Panc1 (cell line): Measurements from ENCODE around the gene GAGE13. TPM values are rescaled to one million over a fixed set of nuclear protein-coding genes. Genes with fewer than 3 reads are reported as not detected.

Source experiments
- ATAC-seq: fragments of 200-7000 bp; cut with Tn5 transposase; 2 replicates; pipeline ENCODE4 v1.9.1; 2020; ENCODE audit warnings: mild to moderate bottlenecking, moderate library complexity
- BruUV-seq: library from RNA; stranded (reverse); fragments of 400-500 nt; replicated peaks from 2 replicates; lab custom pipeline; 2021; lab: Mats Ljungman, UMichigan
- CTCF ChIA-PET: fragments of 300-600 bp; sonication (Branson Sonifier 250); formaldehyde crosslinking; loops from one replicate; lab custom pipeline; 2022; ENCODE audit warnings: antibody characterized with exemption; lab: Charles Lee
- POLR2A ChIA-PET: fragments of 300-600 bp; sonication (Branson Sonifier 250); formaldehyde crosslinking; loops from one replicate; lab custom pipeline; 2022; ENCODE audit warnings: antibody characterized with exemption; lab: Charles Lee
- DNase-seq: peaks from one replicate; pipeline ENCODE4 v3.0.0-alpha.2; 2010; ENCODE audit warnings: low read depth, low spot score
- H3K27ac ChIP-seq: 2 replicates; pipeline ENCODE4 v1.5.1; 2011; ENCODE audit warnings: mild to moderate bottlenecking, low read length, inconsistent platforms
- H3K27me3 ChIP-seq: fragments of 200-500 bp; sonication (Bioruptor generic); 2 replicates; pipeline ENCODE4 v1.6.0; 2014; ENCODE audit warnings: low read length, inconsistent platforms; ENCODE audit not compliant: control insufficient read depth, insufficient read depth
- H3K36me3 ChIP-seq: fragments of 200-500 bp; sonication (Bioruptor generic); 2 replicates; pipeline ENCODE4 v1.5.1; 2014; ENCODE audit warnings: inconsistent platforms, mild to moderate bottlenecking, low read length, moderate library complexity; ENCODE audit not compliant: control insufficient read depth, insufficient read depth
- H3K4me1 ChIP-seq: 2 replicates; pipeline ENCODE4 v1.5.1; 2011; ENCODE audit warnings: inconsistent platforms, mild to moderate bottlenecking, low read length, moderate library complexity; ENCODE audit not compliant: control insufficient read depth, insufficient read depth
- H3K4me3 ChIP-seq, 2 experiments: 2 replicates each; pipeline ENCODE4 v1.5.1; 2011 to 2012; ENCODE audit warnings: low read depth in 2 of 2, low read length in 2 of 2, mild to moderate bottlenecking in 2 of 2, inconsistent platforms in 1 of 2, moderate library complexity in 1 of 2
- H3K9me3 ChIP-seq: fragments of 200-500 bp; sonication (Bioruptor generic); 2 replicates; pipeline ENCODE4 v1.5.1; 2014; ENCODE audit warnings: low read depth, mild to moderate bottlenecking, inconsistent platforms, low read length, moderate library complexity; ENCODE audit not compliant: control insufficient read depth, insufficient read depth
- POLR2AphosphoS5 ChIP-seq: IDR thresholded peaks from 2 replicates; pipeline ENCODE4 v1.6.1; 2012; ENCODE audit warnings: mild to moderate bottlenecking, low read depth, low read length, moderate library complexity
- SIN3A ChIP-seq: IDR thresholded peaks from 2 replicates; pipeline ENCODE4 v1.6.1; 2012; ENCODE audit warnings: low read depth, mild to moderate bottlenecking, low read length, moderate library complexity, borderline replicate concordance; ENCODE audit not compliant: insufficient read depth
- TCF7L2 ChIP-seq: IDR thresholded peaks from 2 replicates; pipeline ENCODE4 v1.6.1; 2011; ENCODE audit warnings: mild to moderate bottlenecking, low read depth, low read length, inconsistent platforms
- in situ Hi-C: cut with HindIII; loops from 2 replicates; pipeline ENCODE4 v1.10.0; 2016; ENCODE audit warnings: low sequenced_read_pairs, low pct_unique_long_range_greater_than_20kb
- intact Hi-C: fragments of 100-400 bp; cut with micrococcal nuclease; formaldehyde crosslinking; loops from one replicate; pipeline ENCODE4 v1.10.0; 2022; ENCODE audit not compliant: unreplicated experiment
- total RNA-seq: library from RNA; stranded (reverse); gene quantifications from one replicate; pipeline ENCODE4 v1.2.1, GENCODE V29; 2021; ENCODE audit not compliant: unreplicated experiment
- TF ChIP-seq, protein P1 (sequence below): fragments of 450-650 bp; IDR thresholded peaks from 2 replicates; pipeline ENCODE4 v1.5.1; 2017; ENCODE audit warnings: mild to moderate bottlenecking
- TF ChIP-seq, protein P2 (sequence below), 2 experiments: IDR thresholded peaks; 2 replicates each; pipeline ENCODE4 v1.6.1; 2011 to 2012; ENCODE audit warnings: low read depth in 2 of 2, control low read depth in 1 of 2, low read length in 1 of 2, mild to moderate bottlenecking in 1 of 2, moderate library complexity in 1 of 2; ENCODE audit not compliant: insufficient read depth in 1 of 2

GAGE13 gene
- total RNA-seq, 1 experiment from 2014 or later = not detected

DNA sequence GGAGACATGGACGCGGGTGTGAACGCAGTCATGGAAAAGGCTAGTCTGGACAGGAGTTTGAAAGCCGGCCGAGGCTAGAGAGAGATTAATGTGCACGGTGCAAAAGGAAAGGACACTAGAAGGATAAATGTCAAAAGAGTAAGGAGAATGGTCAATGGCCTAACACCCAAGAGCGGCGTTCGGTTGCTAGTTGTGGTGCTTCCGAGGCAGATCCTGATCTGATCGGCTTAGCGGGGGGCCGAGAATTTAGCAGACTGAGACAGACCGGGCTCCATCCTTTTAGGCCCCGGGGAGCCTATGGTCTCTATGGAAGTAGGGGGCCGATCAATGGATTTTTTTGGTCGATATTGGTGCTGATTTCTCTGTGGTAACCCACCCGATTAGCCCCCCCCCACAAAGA, 21.0 kb upstream of the GAGE13 start:
- TF ChIP-seq, protein P1, sequence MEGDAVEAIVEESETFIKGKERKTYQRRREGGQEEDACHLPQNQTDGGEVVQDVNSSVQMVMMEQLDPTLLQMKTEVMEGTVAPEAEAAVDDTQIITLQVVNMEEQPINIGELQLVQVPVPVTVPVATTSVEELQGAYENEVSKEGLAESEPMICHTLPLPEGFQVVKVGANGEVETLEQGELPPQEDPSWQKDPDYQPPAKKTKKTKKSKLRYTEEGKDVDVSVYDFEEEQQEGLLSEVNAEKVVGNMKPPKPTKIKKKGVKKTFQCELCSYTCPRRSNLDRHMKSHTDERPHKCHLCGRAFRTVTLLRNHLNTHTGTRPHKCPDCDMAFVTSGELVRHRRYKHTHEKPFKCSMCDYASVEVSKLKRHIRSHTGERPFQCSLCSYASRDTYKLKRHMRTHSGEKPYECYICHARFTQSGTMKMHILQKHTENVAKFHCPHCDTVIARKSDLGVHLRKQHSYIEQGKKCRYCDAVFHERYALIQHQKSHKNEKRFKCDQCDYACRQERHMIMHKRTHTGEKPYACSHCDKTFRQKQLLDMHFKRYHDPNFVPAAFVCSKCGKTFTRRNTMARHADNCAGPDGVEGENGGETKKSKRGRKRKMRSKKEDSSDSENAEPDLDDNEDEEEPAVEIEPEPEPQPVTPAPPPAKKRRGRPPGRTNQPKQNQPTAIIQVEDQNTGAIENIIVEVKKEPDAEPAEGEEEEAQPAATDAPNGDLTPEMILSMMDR = no peak
- TF ChIP-seq, protein P2, sequence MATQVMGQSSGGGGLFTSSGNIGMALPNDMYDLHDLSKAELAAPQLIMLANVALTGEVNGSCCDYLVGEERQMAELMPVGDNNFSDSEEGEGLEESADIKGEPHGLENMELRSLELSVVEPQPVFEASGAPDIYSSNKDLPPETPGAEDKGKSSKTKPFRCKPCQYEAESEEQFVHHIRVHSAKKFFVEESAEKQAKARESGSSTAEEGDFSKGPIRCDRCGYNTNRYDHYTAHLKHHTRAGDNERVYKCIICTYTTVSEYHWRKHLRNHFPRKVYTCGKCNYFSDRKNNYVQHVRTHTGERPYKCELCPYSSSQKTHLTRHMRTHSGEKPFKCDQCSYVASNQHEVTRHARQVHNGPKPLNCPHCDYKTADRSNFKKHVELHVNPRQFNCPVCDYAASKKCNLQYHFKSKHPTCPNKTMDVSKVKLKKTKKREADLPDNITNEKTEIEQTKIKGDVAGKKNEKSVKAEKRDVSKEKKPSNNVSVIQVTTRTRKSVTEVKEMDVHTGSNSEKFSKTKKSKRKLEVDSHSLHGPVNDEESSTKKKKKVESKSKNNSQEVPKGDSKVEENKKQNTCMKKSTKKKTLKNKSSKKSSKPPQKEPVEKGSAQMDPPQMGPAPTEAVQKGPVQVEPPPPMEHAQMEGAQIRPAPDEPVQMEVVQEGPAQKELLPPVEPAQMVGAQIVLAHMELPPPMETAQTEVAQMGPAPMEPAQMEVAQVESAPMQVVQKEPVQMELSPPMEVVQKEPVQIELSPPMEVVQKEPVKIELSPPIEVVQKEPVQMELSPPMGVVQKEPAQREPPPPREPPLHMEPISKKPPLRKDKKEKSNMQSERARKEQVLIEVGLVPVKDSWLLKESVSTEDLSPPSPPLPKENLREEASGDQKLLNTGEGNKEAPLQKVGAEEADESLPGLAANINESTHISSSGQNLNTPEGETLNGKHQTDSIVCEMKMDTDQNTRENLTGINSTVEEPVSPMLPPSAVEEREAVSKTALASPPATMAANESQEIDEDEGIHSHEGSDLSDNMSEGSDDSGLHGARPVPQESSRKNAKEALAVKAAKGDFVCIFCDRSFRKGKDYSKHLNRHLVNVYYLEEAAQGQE (IDR thresholded peaks at IDR 0.05; ENCODE audit: insufficient read depth in 1 of 2, low read depth in 2 of 2, low read length in 1 of 2) = no peak
- TF ChIP-seq POLR2AphosphoS5 = no peak
- no peak for TF ChIP-seq TCF7L2
- TF ChIP-seq SIN3A = no peak
- no TSS peak for BruUV-seq
- no peak for ATAC-seq

DNA sequence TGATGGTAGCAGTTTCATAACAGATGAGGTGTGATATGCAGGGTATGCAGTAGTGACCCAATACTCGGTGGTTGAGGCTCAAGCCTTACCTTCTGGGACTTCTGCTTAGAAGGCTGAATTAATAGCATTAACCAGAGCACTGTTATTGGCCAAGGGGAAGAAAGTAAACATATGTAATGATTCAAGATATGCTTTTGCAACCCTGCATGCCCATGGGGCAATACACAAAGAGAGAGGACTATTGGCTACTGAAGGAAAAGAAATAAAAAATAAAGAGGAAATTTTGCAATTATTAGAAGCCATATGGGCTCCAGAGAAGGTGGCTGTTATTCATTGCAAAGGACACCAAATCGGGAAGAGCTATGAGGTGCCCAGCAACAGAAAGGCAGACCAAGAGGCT, 19.2 kb upstream of the GAGE13 start:
- intact Hi-C loops = no loop called here

More for the DNA sequence above, 21.0 kb upstream of the GAGE13 start:
- Histone ChIP-seq H3K27ac (no peak overlapping the region), H3K27me3 (no peaks in the 10 kb centered on the region), H3K36me3 (no peaks in the 10 kb centered on the region), H3K4me1 (no peaks in the 10 kb centered on the region), H3K9me3 (no peaks in the 10 kb centered on the region), H3K4me3 (no peak overlapping the region)
- ChIA-PET POLR2A (no interaction called here), CTCF (no interaction called here)
- DNase-seq = no peak
- in situ Hi-C loops = no loop called here
- intact Hi-C loops = no loop called here

More for the DNA sequence above, 19.2 kb upstream of the GAGE13 start:
- TF ChIP-seq, protein P2 (IDR thresholded peaks at IDR 0.05; ENCODE audit: insufficient read depth in 1 of 2, low read depth in 2 of 2, low read length in 1 of 2) = no peak
- TF ChIP-seq TCF7L2 = no peak
- TF ChIP-seq, protein P1 = no peak
- TF ChIP-seq POLR2AphosphoS5 = no peak
- no peak for TF ChIP-seq SIN3A
- Histone ChIP-seq H3K4me3 (no peak overlapping the region), H3K27me3 (no peaks in the 10 kb centered on the region), H3K36me3 (no peaks in the 10 kb centered on the region), H3K27ac (no peak overlapping the region), H3K4me1 (no peaks in the 10 kb centered on the region), H3K9me3 (no peaks in the 10 kb centered on the region)
- CTCF ChIA-PET = no interaction called here
- BruUV-seq = no TSS peak
- ATAC-seq = no peak
- in situ Hi-C loops = no loop called here
- DNase-seq = no peak
- POLR2A ChIA-PET = no interaction called here
